AG04450 (cell line): Measurements from ENCODE around the gene CPNE4. TPM values are rescaled to one million over a fixed set of nuclear protein-coding genes. Genes with fewer than 3 reads are reported as not detected.
"Not testable (repeated sequence)": the region's sequence is repeated elsewhere in the genome, so short reads cannot be mapped to it uniquely, and the experiment has no call there.

Source experiments
- CTCF ChIA-PET: fragments of 300-600, 350-600 bp; formaldehyde crosslinking; extraction: SDS; loops from one replicate; lab custom pipeline; 2022; ENCODE audit warnings: antibody characterized with exemption, inconsistent platforms; lab: Charles Lee
- POLR2A ChIA-PET: fragments of 350-600 bp; formaldehyde crosslinking; extraction: SDS; loops from one replicate; lab custom pipeline; 2021; ENCODE audit warnings: antibody characterized with exemption, inconsistent platforms; lab: Yijun Ruan, JAX
- DNase-seq: peaks from one replicate; pipeline ENCODE4 v3.0.0-alpha.2; 2011; ENCODE audit warnings: low read depth, low spot score
- H3K27ac ChIP-seq: one replicate; pipeline ENCODE4 v1.5.1; 2012; ENCODE audit warnings: low read depth, low read length, control low read depth
- H3K27me3 ChIP-seq: one replicate; pipeline ENCODE4 v1.6.0; 2012; ENCODE audit warnings: low read length; ENCODE audit not compliant: control insufficient read depth, insufficient read depth
- H3K4me3 ChIP-seq: 2 replicates; pipeline ENCODE4 v1.5.1; 2011; ENCODE audit warnings: mild to moderate bottlenecking, low read depth, low read length, control low read depth
- H3K9me3 ChIP-seq: 2 replicates; pipeline ENCODE4 v1.5.1; 2012; ENCODE audit warnings: low read length; ENCODE audit not compliant: control insufficient read depth, insufficient read depth
- CTCF ChIP-seq: IDR thresholded peaks from 2 replicates; pipeline ENCODE4 v1.5.1; 2011; ENCODE audit warnings: low read depth, low read length, control low read depth, inconsistent platforms
- polyA plus RNA-seq: library from polyadenylated mRNA; depleted of rRNA; stranded (reverse); fragments of >200 nt; gene quantifications from 2 replicates; pipeline ENCODE4 v1.2.3, GENCODE V29; 2011

Gene CPNE4
- polyA plus RNA-seq, 1 experiment = not detected

GRCh38 chr3:131494706-131495105, 540.1 kb downstream of the CPNE4 start:
- DNase-seq = no peak
- no peak overlapping the region for H3K27ac ChIP-seq
- TF ChIP-seq CTCF = no peak
- H3K4me3 ChIP-seq = no peak overlapping the region
- no peaks in the 10 kb centered on the region for H3K9me3 ChIP-seq
- POLR2A ChIA-PET = no interaction called here
- CTCF ChIA-PET = no interaction called here
- H3K27me3 ChIP-seq = no peaks in the 10 kb centered on the region

- Histone ChIP-seq H3K27ac (no peak overlapping the region), H3K9me3 (no peaks in the 10 kb centered on the region), H3K27me3 (no peaks in the 10 kb centered on the region), H3K4me3 (no peak overlapping the region)
- DNase-seq = no peak
- CTCF ChIA-PET = no interaction called here
- TF ChIP-seq CTCF = no peak
- POLR2A ChIA-PET = no interaction called here
Observed at GRCh38 chr3:131491775-131492174, 543.0 kb downstream of the CPNE4 start.

- ChIA-PET POLR2A (no interaction called here), CTCF (no interaction called here)
- Histone ChIP-seq H3K4me3 (no peak overlapping the region), H3K27me3 (no peaks in the 10 kb centered on the region), H3K9me3 (no peaks in the 10 kb centered on the region), H3K27ac (no peak overlapping the region)
- no peak for TF ChIP-seq CTCF
- DNase-seq = no peak
Observed at GRCh38 chr3:131491084-131491483, 543.7 kb downstream of the CPNE4 start.

GRCh38 chr3:131486545-131486944, 548.3 kb downstream of the CPNE4 start:
- H3K4me3 ChIP-seq, H3K27ac ChIP-seq, H3K9me3 ChIP-seq, CTCF ChIA-PET, H3K27me3 ChIP-seq, POLR2A ChIA-PET, DNase-seq: not testable (repeated sequence)

GRCh38 chr3:131485119-131485518, 549.7 kb downstream of the CPNE4 start:
- TF ChIP-seq CTCF = no peak
- H3K9me3 ChIP-seq = no peaks in the 10 kb centered on the region
- DNase-seq = no peak
- H3K27ac ChIP-seq = no peak overlapping the region
- ChIA-PET CTCF (no interaction called here), POLR2A (no interaction called here)
- no peak overlapping the region for H3K4me3 ChIP-seq
- H3K27me3 ChIP-seq = no peaks in the 10 kb centered on the region
